OCI-LY1 (cell line): ENCODE results near the gene LYL1.

ENCODE experiments used
- H2AFZ ChIP-seq: fragments of 200-600 bp; sonication (generic), shearing (Covaris generic); 2 replicates; pipeline ENCODE4 v1.6.0; 2014; ENCODE audit warnings: antibody characterized with exemption, mild to moderate bottlenecking, low read length
- H3F3A ChIP-seq: fragments of 200-600 bp; sonication (generic), shearing (Covaris generic); 2 replicates; pipeline ENCODE4 v1.6.0; 2014; ENCODE audit warnings: mild to moderate bottlenecking, antibody characterized with exemption, low read length, moderate library complexity; ENCODE audit not compliant: insufficient read depth
- H3K27ac ChIP-seq: fragments of 200-600 bp; sonication (generic); 2 replicates; pipeline ENCODE4 v1.5.1; 2014; ENCODE audit warnings: low read length, mixed run types, mild to moderate bottlenecking, low read depth; ENCODE audit not compliant: poor library complexity, severe bottlenecking
- H3K27me3 ChIP-seq: fragments of 200-600 bp; sonication (generic); 2 replicates; pipeline ENCODE4 v1.6.0; 2014; ENCODE audit warnings: antibody characterized with exemption, mild to moderate bottlenecking, low read length, moderate library complexity; ENCODE audit not compliant: insufficient read depth
- H3K36me3 ChIP-seq: fragments of 200-600 bp; sonication (generic); 2 replicates; pipeline ENCODE4 v1.6.1; 2014; ENCODE audit warnings: mild to moderate bottlenecking, antibody characterized with exemption, low read length, moderate library complexity, mixed read lengths; ENCODE audit not compliant: insufficient read depth
- H3K4me1 ChIP-seq: fragments of 200-600 bp; sonication (generic); 2 replicates; pipeline ENCODE4 v1.5.1; 2014; ENCODE audit warnings: mild to moderate bottlenecking, low read length, moderate library complexity; ENCODE audit not compliant: insufficient read depth, severe bottlenecking
- H3K4me2 ChIP-seq: fragments of 200-600 bp; sonication (generic), shearing (Covaris generic); 2 replicates; pipeline ENCODE4 v1.6.1; 2014; ENCODE audit warnings: low read length
- H3K4me3 ChIP-seq: fragments of 200-600 bp; sonication (generic); 2 replicates; pipeline ENCODE4 v1.5.1; 2014; ENCODE audit warnings: low read length, low read depth, mild to moderate bottlenecking, mixed read lengths; ENCODE audit not compliant: poor library complexity, severe bottlenecking
- H3K79me2 ChIP-seq: fragments of 200-600 bp; shearing (Covaris generic); 2 replicates; pipeline ENCODE4 v1.6.1; 2016; ENCODE audit warnings: mixed run types, low read length, mixed read lengths; ENCODE audit not compliant: insufficient read depth
- H3K9ac ChIP-seq: fragments of 200-600 bp; sonication (generic), shearing (Covaris generic); 2 replicates; pipeline ENCODE4 v1.6.1; 2014; ENCODE audit warnings: mild to moderate bottlenecking, low read length, mixed read lengths
- H3K9me2 ChIP-seq: fragments of 200-600 bp; sonication (generic), shearing (Covaris generic); 2 replicates; pipeline ENCODE4 v1.6.1; 2014; ENCODE audit warnings: low read depth, mild to moderate bottlenecking, low read length, mixed read lengths
- H3K9me3 ChIP-seq: fragments of 200-600 bp; shearing (Covaris generic); 2 replicates; pipeline ENCODE4 v1.6.1; 2014; ENCODE audit warnings: low read length, mixed read lengths
- H4K20me1 ChIP-seq: fragments of 200-600 bp; sonication (generic), shearing (Covaris generic); 2 replicates; pipeline ENCODE4 v1.6.0; 2016; ENCODE audit warnings: mild to moderate bottlenecking, low read length; ENCODE audit not compliant: insufficient read depth
- CTCF ChIP-seq: fragments of 200-600 bp; sonication (generic), shearing (Covaris generic); IDR thresholded peaks from 2 replicates; pipeline ENCODE4 v1.5.1; 2017; ENCODE audit warnings: mild to moderate bottlenecking, antibody characterized with exemption, low read length, moderate library complexity, mixed read lengths
- EZH2 ChIP-seq: fragments of 200-600 bp; sonication (generic), shearing (Covaris generic); IDR thresholded peaks from 2 replicates; pipeline ENCODE4 v1.8.0; 2017; ENCODE audit warnings: borderline replicate concordance, mixed run types, mild to moderate bottlenecking, antibody characterized with exemption, low read length, moderate library complexity, mixed read lengths

Gene LYL1

GRCh38 chr19:13127811-13128575 is 25.3 kb upstream of the LYL1 start:
- Histone ChIP-seq H3K9ac (no peak overlapping the region), H3K27ac (no peak overlapping the region), H3K36me3 (peaks cover 28% of the 10 kb centered on the region; the same call in 1 of the 2 replicates), H3K4me3 (no peak overlapping the region), H3K4me1 (no peaks in the 10 kb centered on the region), H3K79me2 (peaks cover 19% of the 10 kb centered on the region), H2AFZ (no peak overlapping the region), H3K27me3 (no peaks in the 10 kb centered on the region), H3K4me2 (no peak overlapping the region), H3K9me2 (no peaks in the 10 kb centered on the region), H3K9me3 (no peaks in the 10 kb centered on the region), H3F3A (no peaks in the 10 kb centered on the region), H4K20me1 (no peaks in the 10 kb centered on the region)
- TF ChIP-seq CTCF (no peak), EZH2 (no peak)

GRCh38 chr19:13127051-13127450 is 24.4 kb upstream of the LYL1 start:
- no peak overlapping the region for H3K9ac ChIP-seq
- no peak overlapping the region for H3K4me2 ChIP-seq
- H3K79me2 ChIP-seq = peaks cover 23% of the 10 kb centered on the region
- H2AFZ ChIP-seq = no peak overlapping the region
- H4K20me1 ChIP-seq = no peaks in the 10 kb centered on the region
- no peaks in the 10 kb centered on the region for H3K27me3 ChIP-seq
- H3K36me3 ChIP-seq = peaks cover 21% of the 10 kb centered on the region; the same call in 1 of the 2 replicates
- H3K9me2 ChIP-seq = no peaks in the 10 kb centered on the region
- no peak overlapping the region for H3K4me3 ChIP-seq
- H3K4me1 ChIP-seq = no peaks in the 10 kb centered on the region
- TF ChIP-seq CTCF (no peak), EZH2 (no peak)
- H3K9me3 ChIP-seq = no peaks in the 10 kb centered on the region
- H3F3A ChIP-seq = no peaks in the 10 kb centered on the region
- H3K27ac ChIP-seq = no peak overlapping the region

GRCh38 chr19:13122980-13123957 is 20.6 kb upstream of the LYL1 start:
- TF ChIP-seq EZH2 = no peak
- TF ChIP-seq CTCF = no peak
- Histone ChIP-seq H3K27me3 (no peaks in the 10 kb centered on the region), H3K9me2 (no peaks in the 10 kb centered on the region), H3K79me2 (peaks cover 54% of the 10 kb centered on the region), H3F3A (no peaks in the 10 kb centered on the region), H2AFZ (no peak overlapping the region), H3K4me3 (no peak overlapping the region), H3K4me2 (no peak overlapping the region), H3K9me3 (no peaks in the 10 kb centered on the region), H3K4me1 (peaks cover 31% of the 10 kb centered on the region), H3K27ac (no peak overlapping the region), H3K36me3 (peaks cover 38% of the 10 kb centered on the region; the same call in 1 of the 2 replicates), H4K20me1 (no peaks in the 10 kb centered on the region), H3K9ac (no peak overlapping the region)
